Peyer's patch (tissue), 4 donors: ENCODE data around the gene FBXO9. TPM values are rescaled to one million over a fixed set of nuclear protein-coding genes. Genes with fewer than 3 reads are reported as not detected.

Experiments used
- DNase-seq, 3 donors: peaks; one replicate each; pipeline ENCODE4 v3.0.0-alpha.2; 2017 to 2019
- H3K27ac ChIP-seq, 4 donors: fragments of 200-600 bp; sonication (generic); one replicate each; pipeline ENCODE4 v1.5.1; 2016 to 2019
- H3K27me3 ChIP-seq, 2 donors: fragments of 200-600 bp; sonication (generic); one replicate each; pipeline ENCODE4 v1.5.1; 2019
- H3K36me3 ChIP-seq, 3 donors: fragments of 200-600 bp; sonication (generic); one replicate each; pipeline ENCODE4 v1.5.1; 2016 to 2019
- H3K4me1 ChIP-seq, 4 donors: fragments of 200-600 bp; sonication (generic); one replicate each; pipeline ENCODE4 v1.5.1; 2016 to 2019
- H3K4me3 ChIP-seq, 4 donors: fragments of 200-600 bp; sonication (generic); 1 replicate in 3 of 4; 2 replicates in 1 of 4; pipeline ENCODE4 v1.5.1; 2016 to 2019; ENCODE audit warnings: mild to moderate bottlenecking in 1 of 4
- H3K9me3 ChIP-seq, 4 donors: fragments of 200-600 bp; sonication (generic); one replicate each; pipeline ENCODE4 v1.5.1; 2016 to 2019; ENCODE audit warnings: mild to moderate bottlenecking in 1 of 4
- CTCF ChIP-seq, 6 experiments: fragments of 450-650 bp in 4 of 6; fragments of 200-600 bp in 2 of 6; sonication (generic) in 1 of 6; IDR thresholded peaks; one replicate each; pipeline ENCODE4 v1.5.1; 2017 to 2019; ENCODE audit warnings: antibody characterized with exemption in 6 of 6, mild to moderate bottlenecking in 3 of 6, moderate library complexity in 1 of 6
- POLR2A ChIP-seq, 2 donors: fragments of 450-650 bp; IDR thresholded peaks; one replicate each; pipeline ENCODE4 v1.5.1; 2017; ENCODE audit warnings: antibody characterized with exemption in 2 of 2, mild to moderate bottlenecking in 2 of 2, moderate library complexity in 2 of 2
- total RNA-seq, 4 donors: library from RNA; depleted of rRNA; stranded (reverse); fragments of >200 nt; gene quantifications; one replicate each; pipeline ENCODE4 v1.1.0, GENCODE V29; 2016

FBXO9 gene
- total RNA-seq, 4 donors from 2014 or later, result 62.5 to 109 (median 76.6) TPM

- DNase-seq, result no peak
- Histone ChIP-seq H3K27me3 (no peaks in the 10 kb centered on the region), H3K9me3 (no peaks in the 10 kb centered on the region), H3K4me3 (no peak overlapping the region), H3K4me1 (no peaks in the 10 kb centered on the region), H3K36me3 (peaks cover 0 to 24% (median 0%) of the 10 kb centered on the region in 3 donors), H3K27ac (no peak overlapping the region)
- TF ChIP-seq POLR2A (IDR thresholded peaks at IDR 0.05) (no peak), CTCF (IDR thresholded peaks at IDR 0.05) (no peak)
Observed at GRCh38 chr6:53104916-53105315, 39.7 kb downstream of the FBXO9 start.

DNA sequence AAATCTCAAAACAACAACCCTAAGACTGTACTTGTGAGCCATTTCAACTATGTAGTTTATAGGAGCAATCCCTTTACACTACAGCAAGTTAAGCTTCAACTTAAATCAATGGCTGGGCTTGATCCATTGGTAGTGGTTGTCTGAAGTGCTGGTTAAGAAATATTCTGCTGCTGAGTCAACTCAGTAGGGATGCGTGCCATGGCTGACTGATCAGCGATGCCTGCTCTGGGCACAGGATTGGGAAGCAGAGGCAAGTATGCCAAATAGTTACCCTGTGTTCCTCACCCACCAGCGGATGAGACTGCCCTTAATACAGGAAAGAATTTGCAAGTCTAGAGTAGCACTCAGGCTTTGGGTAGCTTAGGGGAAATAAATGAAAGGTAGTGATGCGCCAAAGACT, 41.9 kb downstream of the FBXO9 start:
- H3K4me3 ChIP-seq, result no peak overlapping the region
- TF ChIP-seq CTCF (IDR thresholded peaks at IDR 0.05) (no peak), POLR2A (IDR thresholded peaks at IDR 0.05) (no peak)
- H3K4me1 ChIP-seq, result peaks cover 0 to 2% (median 0%) of the 10 kb centered on the region in 4 donors
- no peaks in the 10 kb centered on the region for H3K9me3 ChIP-seq
- DNase-seq, result no peak
- H3K27me3 ChIP-seq, result no peaks in the 10 kb centered on the region
- H3K27ac ChIP-seq, result no peak overlapping the region
- H3K36me3 ChIP-seq, result peaks cover 0 to 5% (median 0%) of the 10 kb centered on the region in 3 donors

- DNase-seq, result no peak
- no peak overlapping the region for H3K4me3 ChIP-seq
- H3K4me1 ChIP-seq, result peaks cover 0 to 13% (median 0%) of the 10 kb centered on the region in 4 donors
- H3K9me3 ChIP-seq, result no peaks in the 10 kb centered on the region
- no peak overlapping the region for H3K27ac ChIP-seq
- TF ChIP-seq CTCF (IDR thresholded peaks at IDR 0.05) (no peak), POLR2A (IDR thresholded peaks at IDR 0.05) (no peak)
- H3K36me3 ChIP-seq, result no peaks in the 10 kb centered on the region
- H3K27me3 ChIP-seq, result no peaks in the 10 kb centered on the region
Observed at GRCh38 chr6:53109612-53110011, 44.4 kb downstream of the FBXO9 start.

- H3K4me3 ChIP-seq, result no peak overlapping the region
- DNase-seq, result no peak
- H3K4me1 ChIP-seq, result peaks cover 0 to 13% (median 0%) of the 10 kb centered on the region in 4 donors
- no peaks in the 10 kb centered on the region for H3K9me3 ChIP-seq
- no peak for TF ChIP-seq POLR2A (IDR thresholded peaks at IDR 0.05)
- no peak for TF ChIP-seq CTCF (IDR thresholded peaks at IDR 0.05)
- H3K36me3 ChIP-seq, result no peaks in the 10 kb centered on the region
- no peak overlapping the region for H3K27ac ChIP-seq
- no peaks in the 10 kb centered on the region for H3K27me3 ChIP-seq
Observed at GRCh38 chr6:53111865-53112264, 46.7 kb downstream of the FBXO9 start.

GRCh38 chr6:53112404-53112803, 47.2 kb downstream of the FBXO9 start:
- Histone ChIP-seq H3K27ac (peak overlapping the region in 1 of 4 donors; percentile 29), H3K4me3 (no peak overlapping the region), H3K27me3 (no peaks in the 10 kb centered on the region), H3K9me3 (no peaks in the 10 kb centered on the region), H3K36me3 (no peaks in the 10 kb centered on the region), H3K4me1 (peaks cover 0 to 13% (median 0%) of the 10 kb centered on the region in 4 donors)
- DNase-seq, result peak in 1 of 3 donors; percentile 49
- TF ChIP-seq CTCF (IDR thresholded peaks at IDR 0.05), result no peak
- no peak for TF ChIP-seq POLR2A (IDR thresholded peaks at IDR 0.05)

DNA sequence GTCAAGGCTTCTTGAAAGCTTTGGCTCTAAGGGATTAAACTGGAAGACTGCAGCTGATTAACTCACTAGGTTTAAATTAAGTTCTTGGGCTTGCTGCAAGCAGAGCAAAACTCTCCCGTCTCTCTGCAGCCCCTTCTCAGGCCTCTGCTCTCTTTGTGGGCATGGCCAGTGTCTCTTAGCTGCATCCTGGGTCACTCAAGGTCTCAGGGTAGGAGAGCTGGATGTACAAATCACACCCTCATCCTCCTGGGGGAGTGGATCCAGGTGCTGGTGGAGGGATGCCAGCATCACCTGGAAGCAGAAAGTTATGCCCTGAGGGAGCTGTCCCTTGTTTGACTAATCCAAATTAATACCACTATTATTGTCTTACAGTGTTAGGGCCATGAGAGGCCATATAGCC, 47.7 kb downstream of the FBXO9 start:
- H3K36me3 ChIP-seq, result no peaks in the 10 kb centered on the region
- no peaks in the 10 kb centered on the region for H3K9me3 ChIP-seq
- no peaks in the 10 kb centered on the region for H3K27me3 ChIP-seq
- no peak overlapping the region for H3K4me3 ChIP-seq
- no peak for TF ChIP-seq CTCF (IDR thresholded peaks at IDR 0.05)
- no peak for TF ChIP-seq POLR2A (IDR thresholded peaks at IDR 0.05)
- DNase-seq, result no peak
- peaks cover 0 to 13% (median 0%) of the 10 kb centered on the region in 4 donors for H3K4me1 ChIP-seq
- H3K27ac ChIP-seq, result peak overlapping the region in 2 of 4 donors; percentile 10 to 29
